IPS DF 19.7 (cell line): ENCODE data around the gene CD1C.
"Not testable (repeated sequence)": the region's sequence is repeated elsewhere in the genome, so short reads cannot be mapped to it uniquely, and the experiment has no call there.

Experiments used
- DNase-seq: peaks from one replicate; pipeline ENCODE4 v3.0.0-alpha.2; 2013; ENCODE audit warnings: low read depth, low spot score

Gene CD1C

GRCh38 chr1:158329300-158329699, 39.6 kb downstream of the CD1C start:
- DNase-seq: no peak

- DNase-seq: no peak
Observed at GRCh38 chr1:158329733-158330132, 40.0 kb downstream of the CD1C start.

- DNase-seq: no peak
Observed at GRCh38 chr1:158330391-158331105, 40.8 kb downstream of the CD1C start.

GRCh38 chr1:158331106-158331425, 41.3 kb downstream of the CD1C start:
- no peak for DNase-seq

- DNase-seq: no peak
Observed at GRCh38 chr1:158331481-158332150, 41.9 kb downstream of the CD1C start, which contains the start of gene CD1B. CD1B (minus strand) TSS chr1:158331531; CDS start chr1:158331423, 108 bp downstream.

- DNase-seq: no peak
Observed at GRCh38 chr1:158333405-158334155, 43.9 kb downstream of the CD1C start.

GRCh38 chr1:158334526-158335212, 44.9 kb downstream of the CD1C start:
- DNase-seq: no peak

GRCh38 chr1:158335213-158335532, 45.5 kb downstream of the CD1C start:
- DNase-seq: no peak

GRCh38 chr1:158336413-158336812, 46.7 kb downstream of the CD1C start:
- not testable (repeated sequence) for DNase-seq
